GM10266 (cell line): ENCODE measurements around the gene LRRC75A.

Experiments used
- DNase-seq: peaks from one replicate; pipeline ENCODE4 v3.0.0; 2012; ENCODE audit errors: extremely low spot score
- TF ChIP-seq, protein P1 (sequence below): IDR thresholded peaks from 2 replicates; pipeline ENCODE4 v1.5.1; 2012; ENCODE audit warnings: mild to moderate bottlenecking, low read depth; ENCODE audit not compliant: control insufficient read depth, insufficient read depth; ENCODE audit errors: missing control alignments

The LRRC75A gene

DNA sequence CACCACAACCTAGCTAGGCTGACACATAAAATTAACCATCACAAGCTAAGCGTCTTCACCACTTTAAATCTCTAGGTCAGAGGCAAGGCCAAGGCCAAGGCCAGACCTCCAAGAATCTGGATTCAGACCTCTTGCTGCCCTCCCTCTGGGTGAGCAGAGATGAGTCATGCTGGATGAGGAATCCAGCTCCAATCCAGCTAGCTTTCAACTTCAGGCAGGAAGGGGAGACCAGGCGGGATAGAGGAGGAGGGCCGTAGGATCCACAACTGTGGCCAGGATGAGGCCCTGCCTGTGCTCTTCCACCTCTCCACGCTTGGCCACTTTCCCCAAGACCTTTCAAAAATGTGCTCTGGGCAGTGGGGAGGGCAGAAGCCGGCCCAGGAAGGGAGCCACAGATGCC, 14.7 kb downstream of the LRRC75A start:
- DNase-seq, result no peak
- TF ChIP-seq, protein P1, sequence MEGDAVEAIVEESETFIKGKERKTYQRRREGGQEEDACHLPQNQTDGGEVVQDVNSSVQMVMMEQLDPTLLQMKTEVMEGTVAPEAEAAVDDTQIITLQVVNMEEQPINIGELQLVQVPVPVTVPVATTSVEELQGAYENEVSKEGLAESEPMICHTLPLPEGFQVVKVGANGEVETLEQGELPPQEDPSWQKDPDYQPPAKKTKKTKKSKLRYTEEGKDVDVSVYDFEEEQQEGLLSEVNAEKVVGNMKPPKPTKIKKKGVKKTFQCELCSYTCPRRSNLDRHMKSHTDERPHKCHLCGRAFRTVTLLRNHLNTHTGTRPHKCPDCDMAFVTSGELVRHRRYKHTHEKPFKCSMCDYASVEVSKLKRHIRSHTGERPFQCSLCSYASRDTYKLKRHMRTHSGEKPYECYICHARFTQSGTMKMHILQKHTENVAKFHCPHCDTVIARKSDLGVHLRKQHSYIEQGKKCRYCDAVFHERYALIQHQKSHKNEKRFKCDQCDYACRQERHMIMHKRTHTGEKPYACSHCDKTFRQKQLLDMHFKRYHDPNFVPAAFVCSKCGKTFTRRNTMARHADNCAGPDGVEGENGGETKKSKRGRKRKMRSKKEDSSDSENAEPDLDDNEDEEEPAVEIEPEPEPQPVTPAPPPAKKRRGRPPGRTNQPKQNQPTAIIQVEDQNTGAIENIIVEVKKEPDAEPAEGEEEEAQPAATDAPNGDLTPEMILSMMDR, result no peak

GRCh38 chr17:16475179-16475704, 16.8 kb downstream of the LRRC75A start:
- TF ChIP-seq, protein P1, result no peak
- no peak for DNase-seq

GRCh38 chr17:16474012-16474725, 17.8 kb downstream of the LRRC75A start:
- TF ChIP-seq, protein P1, result no peak
- no peak for DNase-seq

GRCh38 chr17:16473044-16474011, 18.7 kb downstream of the LRRC75A start:
- TF ChIP-seq, protein P1, result no peak
- DNase-seq, result no peak

GRCh38 chr17:16472539-16472938, 19.5 kb downstream of the LRRC75A start:
- DNase-seq, result no peak
- TF ChIP-seq, protein P1, result no peak

DNA sequence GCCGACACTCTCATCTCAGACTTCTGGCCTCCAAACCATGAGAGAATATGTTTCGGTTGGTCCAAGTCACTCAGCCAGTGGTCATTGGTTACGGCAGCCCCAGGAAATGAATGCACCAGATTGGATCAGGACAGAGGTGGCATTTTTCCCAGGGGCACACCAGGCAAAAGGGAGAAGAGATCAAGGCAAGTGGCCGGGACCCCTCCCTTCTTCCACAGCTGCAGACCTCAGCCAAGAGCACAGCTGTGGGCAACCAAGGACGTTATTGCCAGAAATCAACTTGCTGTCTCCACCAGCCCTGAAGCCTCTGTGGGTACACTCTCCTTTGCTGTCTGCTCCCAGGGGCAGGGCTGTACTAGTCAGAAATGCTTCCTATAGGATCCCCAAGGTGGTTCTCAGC, 20.7 kb downstream of the LRRC75A start:
- no peak for DNase-seq
- TF ChIP-seq, protein P1, result no peak
